Measurements from ENCODE around the gene ARHGEF10L.

DNA sequence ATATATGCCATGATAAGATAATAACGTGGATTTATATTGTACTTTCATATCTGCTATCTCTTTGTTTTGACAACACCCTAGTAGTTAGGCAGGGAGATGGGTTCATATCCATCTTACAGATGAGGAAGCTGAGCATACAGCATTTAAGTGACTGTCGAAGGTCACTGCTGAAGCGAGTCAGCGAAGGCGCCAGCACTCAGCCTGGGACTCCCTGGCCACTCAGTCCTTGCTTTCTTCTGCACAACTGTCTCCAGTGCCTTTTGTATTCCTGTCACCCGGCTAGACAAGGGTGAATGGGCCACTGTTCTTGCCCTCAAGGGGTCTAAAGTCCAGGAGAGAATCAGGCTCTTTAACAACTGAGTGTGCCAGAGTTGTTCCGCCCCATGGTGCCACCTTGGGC, 3.1 kb downstream of the ARHGEF10L start:
- TF ChIP-seq CTCF (conservative IDR thresholded peaks at IDR 0.05), result no peak
- no peak for TF ChIP-seq ZFX (IDR thresholded peaks at IDR 0.05)

Measured in C4-2B (cell line).